ENCODE measurements around the gene AQP2. TPM values are rescaled to one million over a fixed set of nuclear protein-coding genes. Genes with fewer than 3 reads are reported as not detected.

The AQP2 gene
- total RNA-seq, 2 donors from 2014 or later: not detected

- Mint-ChIP-seq H3K27ac (no peak overlapping the region), H3K9me3 (no peaks in the 10 kb centered on the region), H3K36me3 (peaks cover 6 to 7% of the 10 kb centered on the region in 2 donors)
- ATAC-seq: no peak
- no peak for DNase-seq (ENCODE audit: low spot score in 2 of 2)
Measured at GRCh38 chr12:49959685-49960473, 9.3 kb downstream of the AQP2 start.

GRCh38 chr12:49960474-49961110, 10.1 kb downstream of the AQP2 start:
- H3K9me3 Mint-ChIP-seq: no peaks in the 10 kb centered on the region
- ATAC-seq (no peak), DNase-seq (ENCODE audit: low spot score in 2 of 2) (no peak)
- H3K27ac Mint-ChIP-seq: no peak overlapping the region
- H3K36me3 Mint-ChIP-seq: peaks cover 6 to 7% of the 10 kb centered on the region in 2 donors

GRCh38 chr12:49961111-49961922, 10.8 kb downstream of the AQP2 start, which contains the start of gene AQP5:
AQP5 (plus strand) TSS chr12:49961872; CDS start chr12:49962018, 146 bp downstream.
- ATAC-seq: peak in 1 of 2 donors; percentile 43
- DNase-seq (ENCODE audit: low spot score in 2 of 2): no peak
- Mint-ChIP-seq H3K9me3 (no peaks in the 10 kb centered on the region), H3K36me3 (peaks cover 6 to 7% of the 10 kb centered on the region in 2 donors), H3K27ac (no peak within 1 kb of the TSS)

GRCh38 chr12:49961993-49962764, 11.6 kb downstream of the AQP2 start:
- peaks cover 6 to 7% of the 10 kb centered on the region in 2 donors for H3K36me3 Mint-ChIP-seq
- no peaks in the 10 kb centered on the region for H3K9me3 Mint-ChIP-seq
- H3K27ac Mint-ChIP-seq: no peak overlapping the region
- DNase-seq (ENCODE audit: low spot score in 2 of 2): no peak
- ATAC-seq: no peak

- DNase-seq (ENCODE audit: low spot score in 2 of 2) (no peak), ATAC-seq (no peak)
- Mint-ChIP-seq H3K36me3 (peaks cover 6 to 7% of the 10 kb centered on the region in 2 donors), H3K9me3 (no peaks in the 10 kb centered on the region), H3K27ac (no peak overlapping the region)
Measured at GRCh38 chr12:49962861-49963765, 12.6 kb downstream of the AQP2 start.

- no peak for DNase-seq (ENCODE audit: low spot score in 2 of 2)
- Mint-ChIP-seq H3K9me3 (no peaks in the 10 kb centered on the region), H3K27ac (no peak overlapping the region), H3K36me3 (peaks cover 6 to 7% of the 10 kb centered on the region in 2 donors)
- no peak for ATAC-seq
Measured at GRCh38 chr12:49963976-49964815, 13.7 kb downstream of the AQP2 start.

- peaks cover 6 to 7% of the 10 kb centered on the region in 2 donors for H3K36me3 Mint-ChIP-seq
- no peaks in the 10 kb centered on the region for H3K9me3 Mint-ChIP-seq
- H3K27ac Mint-ChIP-seq: no peak overlapping the region
- DNase-seq (ENCODE audit: low spot score in 2 of 2) (no peak), ATAC-seq (no peak)
Measured at GRCh38 chr12:49964849-49965624, 14.5 kb downstream of the AQP2 start.

GRCh38 chr12:49965836-49966235, 15.3 kb downstream of the AQP2 start:
- ATAC-seq: no peak
- Mint-ChIP-seq H3K36me3 (no peaks in the 10 kb centered on the region), H3K9me3 (no peaks in the 10 kb centered on the region), H3K27ac (no peak overlapping the region)
- DNase-seq (ENCODE audit: low spot score in 2 of 2): no peak

- ATAC-seq (peak in 1 of 2 donors; percentile 3), DNase-seq (ENCODE audit: low spot score in 2 of 2) (no peak)
- H3K9me3 Mint-ChIP-seq: no peaks in the 10 kb centered on the region
- no peaks in the 10 kb centered on the region for H3K36me3 Mint-ChIP-seq
- H3K27ac Mint-ChIP-seq: no peak overlapping the region
Measured at GRCh38 chr12:49966511-49967041, 16.0 kb downstream of the AQP2 start.

GRCh38 chr12:49967042-49967776, 16.7 kb downstream of the AQP2 start:
- Mint-ChIP-seq H3K27ac (no peak overlapping the region), H3K36me3 (no peaks in the 10 kb centered on the region), H3K9me3 (no peaks in the 10 kb centered on the region)
- ATAC-seq: peak; percentile 86 to 87
- peak; percentile 86 to 98 for DNase-seq (ENCODE audit: low spot score in 2 of 2)

- ATAC-seq (peak in 1 of 2 donors; percentile 16), DNase-seq (ENCODE audit: low spot score in 2 of 2) (no peak)
- no peaks in the 10 kb centered on the region for H3K9me3 Mint-ChIP-seq
- no peak overlapping the region for H3K27ac Mint-ChIP-seq
- H3K36me3 Mint-ChIP-seq: no peaks in the 10 kb centered on the region
Measured at GRCh38 chr12:49967777-49968250, 17.3 kb downstream of the AQP2 start.

GRCh38 chr12:49968471-49968870, 17.9 kb downstream of the AQP2 start:
- Mint-ChIP-seq H3K9me3 (no peaks in the 10 kb centered on the region), H3K36me3 (no peaks in the 10 kb centered on the region), H3K27ac (no peak overlapping the region)
- no peak for ATAC-seq
- DNase-seq (ENCODE audit: low spot score in 2 of 2): no peak

- Mint-ChIP-seq H3K36me3 (no peaks in the 10 kb centered on the region), H3K27ac (no peak overlapping the region), H3K9me3 (no peaks in the 10 kb centered on the region)
- no peak for DNase-seq (ENCODE audit: low spot score in 2 of 2)
- no peak for ATAC-seq
Measured at GRCh38 chr12:49969027-49969426, 18.5 kb downstream of the AQP2 start.
